K562 (cell line): ENCODE measurements around the gene GGA3. TPM values are rescaled to one million over a fixed set of nuclear protein-coding genes. Genes with fewer than 3 reads are reported as not detected.

Source experiments
- ATAC-seq: fragments of 200-7000 bp; cut with Tn5 transposase; 3 replicates; pipeline ENCODE4 v1.9.1; 2020; ENCODE audit warnings: moderate library complexity
- BruUV-seq: library from RNA; stranded (reverse); fragments of 400-500 nt; replicated peaks from 2 replicates; lab custom pipeline; 2021; lab: Mats Ljungman, UMichigan
- CTCF ChIA-PET: fragments of 300-600 bp; formaldehyde crosslinking; extraction: SDS; loops from one replicate; lab custom pipeline; 2021; ENCODE audit warnings: low intra/inter-chr PET ratio; lab: Yijun Ruan, JAX
- POLR2A ChIA-PET: fragments of 300-600, 350-650 bp; sonication (Branson Sonifier 250); formaldehyde crosslinking; extraction: SDS; loops from one replicate; lab custom pipeline; 2021; ENCODE audit warnings: antibody characterized with exemption, inconsistent platforms; lab: Yijun Ruan, JAX
- DNase-seq, 4 experiments: peaks; one replicate each; pipeline versions ENCODE4 v3.0.0 to v3.0.0-alpha.2; 2011 to 2018; ENCODE audit warnings: low spot score in 3 of 4, mixed read lengths in 3 of 4; ENCODE audit errors: extremely low read depth in 1 of 4
- FAIRE-seq: peaks from 2 replicates; lab custom pipeline; 2011; peaks lifted over from hg19 to GRCh38; lab: Jason Lieb, UNC
- H2AFZ ChIP-seq: 2 replicates; pipeline ENCODE4 v1.6.0; 2011; ENCODE audit warnings: low read depth, low read length, control low read depth, inconsistent platforms
- H3K27ac ChIP-seq: fragments of 200-600 bp; 3 replicates; pipeline ENCODE4 v1.8.0; 2011; ENCODE audit warnings: low read depth, mild to moderate bottlenecking, control low read depth, inconsistent platforms, low read length, moderate library complexity, mixed read lengths; ENCODE audit errors: extremely low read depth
- H3K27me3 ChIP-seq, 2 experiments: fragments of 300-600 bp in 1 of 2; 2 replicates in 1 of 2; 3 replicates in 1 of 2; pipeline versions ENCODE4 v1.6.0 to v1.8.0; 2011; ENCODE audit warnings: inconsistent platforms in 2 of 2, low read length in 2 of 2, mild to moderate bottlenecking in 1 of 2, mixed read lengths in 1 of 2, moderate library complexity in 1 of 2; ENCODE audit not compliant: control insufficient read depth in 2 of 2, insufficient read depth in 2 of 2
- H3K36me3 ChIP-seq: fragments of 300-600 bp; 3 replicates; pipeline ENCODE4 v1.8.0; 2011; ENCODE audit warnings: mild to moderate bottlenecking, low read length, inconsistent platforms; ENCODE audit not compliant: control insufficient read depth, insufficient read depth
- H3K4me1 ChIP-seq, 2 experiments: fragments of 200-600 bp in 1 of 2; replicated peaks in 1 of 2; 2 replicates in 1 of 2; 3 replicates in 1 of 2; pipeline versions ENCODE4 v1.5.1 to v1.8.0; 2011; ENCODE audit warnings: inconsistent platforms in 2 of 2, low read length in 2 of 2, mild to moderate bottlenecking in 1 of 2, mixed read lengths in 1 of 2, moderate library complexity in 1 of 2; ENCODE audit not compliant: control insufficient read depth in 2 of 2, insufficient read depth in 2 of 2
- H3K4me2 ChIP-seq: 2 replicates; pipeline ENCODE4 v1.6.1; 2011; ENCODE audit warnings: low read length, control low read depth, inconsistent platforms, mixed read lengths; ENCODE audit not compliant: insufficient read depth
- H3K4me3 ChIP-seq: fragments of 200-600 bp; sonication (generic), shearing (Covaris generic); 2 replicates; pipeline ENCODE4 v1.5.1; 2016; ENCODE audit warnings: control low read depth, inconsistent platforms
- H3K79me2 ChIP-seq: fragments of 200-600 bp; 3 replicates; pipeline ENCODE4 v1.8.0; 2011; ENCODE audit warnings: low read length, inconsistent platforms; ENCODE audit not compliant: control insufficient read depth, insufficient read depth
- H3K9ac ChIP-seq, 2 experiments: 2 replicates each; pipeline versions ENCODE4 v1.6.0 to v1.6.1; 2011; ENCODE audit warnings: low read depth in 2 of 2, low read length in 2 of 2, control low read depth in 1 of 2, inconsistent platforms in 1 of 2, mild to moderate bottlenecking in 1 of 2, mixed read lengths in 1 of 2; ENCODE audit not compliant: insufficient read depth in 1 of 2
- H3K9me1 ChIP-seq: one replicate; pipeline ENCODE4 v1.6.0; 2011; ENCODE audit warnings: inconsistent platforms, mild to moderate bottlenecking, low read length, moderate library complexity; ENCODE audit not compliant: control insufficient read depth, insufficient read depth
- H3K9me3 ChIP-seq: replicated peaks from 2 replicates; pipeline ENCODE4 v1.5.1; 2011; ENCODE audit warnings: low read depth, low read length, inconsistent platforms; ENCODE audit not compliant: control insufficient read depth, insufficient read depth
- H4K20me1 ChIP-seq: replicated peaks from 2 replicates; pipeline ENCODE4 v1.6.1; 2011; ENCODE audit warnings: low read length, inconsistent platforms, mixed read lengths; ENCODE audit not compliant: control insufficient read depth, insufficient read depth
- CREB1 ChIP-seq, 2 experiments: sonication (generic) in 1 of 2; formaldehyde crosslinking in 1 of 2; IDR thresholded peaks; 2 replicates each; pipeline versions ENCODE4 v1.6.1 to v1.8.0; 2012 to 2022; ENCODE audit warnings: inconsistent platforms in 1 of 2, mild to moderate bottlenecking in 1 of 2, missing genetic modification reagents in 1 of 2, moderate library complexity in 1 of 2
- DDX20 ChIP-seq: fragments of 450-650 bp; IDR thresholded peaks from 2 replicates; pipeline ENCODE4 v1.6.1; 2016; ENCODE audit warnings: missing genetic modification characterization, low read depth, mild to moderate bottlenecking, missing compliant biosample characterization, moderate library complexity
- DMBX1 ChIP-seq: fragments of 250-450 bp; sonication (Bioruptor Pico); IDR thresholded peaks from 2 replicates; pipeline ENCODE4 v1.8.0; 2022; ENCODE audit warnings: inconsistent platforms, mild to moderate bottlenecking, moderate library complexity, borderline replicate concordance
- SMAD3 ChIP-seq: fragments of 450-650 bp; formaldehyde crosslinking; conservative IDR thresholded peaks from 2 replicates; pipeline ENCODE4 v1.4.0; 2020; ENCODE audit warnings: mild to moderate bottlenecking
- SREBF2 ChIP-seq: sonication (generic); formaldehyde crosslinking; IDR thresholded peaks from 2 replicates; pipeline ENCODE4 v1.4.0; 2020; ENCODE audit warnings: mild to moderate bottlenecking, missing genetic modification reagents
- STAG1 ChIP-seq: sonication (generic); formaldehyde crosslinking; IDR thresholded peaks from 2 replicates; pipeline ENCODE4 v1.5.0; 2020; ENCODE audit warnings: missing genetic modification reagents, borderline replicate concordance
- TEAD1 ChIP-seq, 2 experiments: fragments of 450-650 bp in 1 of 2; sonication (generic) in 1 of 2; formaldehyde crosslinking; IDR thresholded peaks; 2 replicates each; pipeline versions ENCODE4 v1.4.0 to v1.8.0; 2020 to 2022; ENCODE audit warnings: mild to moderate bottlenecking in 2 of 2, missing genetic modification reagents in 1 of 2
- THRAP3 ChIP-seq: fragments of 450-650 bp; IDR thresholded peaks from 2 replicates; pipeline ENCODE4 v1.6.1; 2016; ENCODE audit warnings: mild to moderate bottlenecking, inconsistent platforms, borderline replicate concordance
- USF1 ChIP-seq: sonication (generic); formaldehyde crosslinking; IDR thresholded peaks from 2 replicates; pipeline ENCODE4 v1.9.0; 2022; ENCODE audit warnings: mild to moderate bottlenecking, missing genetic modification reagents
- ZNF124 ChIP-seq: sonication (generic); formaldehyde crosslinking; IDR thresholded peaks from 2 replicates; pipeline ENCODE4 v1.8.1; 2022; ENCODE audit warnings: missing genetic modification reagents
- ZNF316 ChIP-seq: fragments of 450-650 bp; IDR thresholded peaks from 2 replicates; pipeline ENCODE4 v1.6.1; 2016
- ZNF586 ChIP-seq: fragments of 450-650 bp; formaldehyde crosslinking; conservative IDR thresholded peaks from 2 replicates; pipeline ENCODE4 v1.4.0; 2020; ENCODE audit warnings: mild to moderate bottlenecking, moderate library complexity
- WGBS: fragments of 100-300 bp; shearing (Covaris generic); methylation state at CpG from one replicate; pipeline ENCODE4 v1.1.6; 2016; ENCODE audit warnings: low coverage, mixed read lengths; ENCODE audit not compliant: insufficient coverage; ENCODE audit errors: missing lambda C conversion rate; 5-methylcytosine and 5-hydroxymethylcytosine counted together
- in situ Hi-C: fragments of 300-500 bp; cut with MboI; formaldehyde crosslinking; loops from 4 replicates; pipeline ENCODE4 v1.15.0; 2018; ENCODE audit warnings: inconsistent platforms, mixed read lengths
- intact Hi-C: fragments of 100-400 bp; cut with micrococcal nuclease; formaldehyde crosslinking; loops from 2 replicates; pipeline ENCODE4 v1.14.2; 2022
- polyA plus RNA-seq, 8 experiments: library from polyadenylated mRNA; depleted of rRNA in 4 of 8; stranded (reverse) in 5 of 8; unstranded in 3 of 8; fragments of >200 nt; fragmentation: Nextera tagmentation in 2 of 8; fragmentation: Illumina TruSeq in 1 of 8; extraction: Ambion mirVana in 2 of 8; extraction: Trizol in 1 of 8; gene quantifications; 2 replicates each; pipeline versions ENCODE4 v1.2.1 to v1.2.3, GENCODE V29; 2011 to 2014; ENCODE audit warnings: inconsistent platforms in 1 of 8, missing spikeins in 1 of 8
- total RNA-seq, 7 experiments: library from RNA; depleted of rRNA in 6 of 7; stranded (reverse); fragments of >200 nt in 6 of 7; fragmentation: Illumina TruSeq in 2 of 7; extraction: Trizol in 2 of 7; gene quantifications; 2 replicates each; pipeline versions ENCODE4 v1.2.1 to v1.2.3, GENCODE V29; 2011 to 2021; ENCODE audit warnings: low replicate concordance in 1 of 7

The GGA3 gene
- total and polyA plus RNA-seq, 9 of the 15 experiments (the other 6 are each of a cell fraction or from before 2014, with no cell fraction given) = 5.7 to 64.9 (median 25.4) TPM

- no TSS peak for BruUV-seq
- WGBS = under 1% methylated on average over 51 of the region's 65 CpGs
- in situ Hi-C loops (no loop called here), intact Hi-C loops (loop anchor here (2.0 to 10.0 kb wide), 3 partner anchors 18 to 236 kb away; partner anchors contain the start of genes GRB2, LLGL2 and MIF4GD)
- no peaks in the 10 kb centered on the region for H4K20me1 ChIP-seq
- peak within 1 kb of the TSS; percentile 87 for H3K4me3 ChIP-seq
- ChIA-PET CTCF (interaction anchor here (1.2 to 2.0 kb wide), 4 partner anchors 115 to 461 kb away, joined by 3 to 23 read pairs (median 6); partner anchors contain the start of genes CASKIN2 and TSEN54), POLR2A (interaction anchor here (0.5 to 2.0 kb wide), 28 partner anchors 8 to 362 kb away, joined by 3 to 26 read pairs (median 3); partner anchors contain the start of genes GGA3, GRB2, MIF4GD and MRPS7)
- H3K9me1 ChIP-seq = no peaks in the 10 kb centered on the region
- peak within 1 kb of the TSS; percentile 94 for H2AFZ ChIP-seq
- H3K79me2 ChIP-seq = peaks cover 34% of the 10 kb centered on the region
- H3K27me3 ChIP-seq = no peaks in the 10 kb centered on the region
- peak within 1 kb of the TSS; percentile 93 for H3K4me2 ChIP-seq
- DNase-seq (peak; percentile 98 to 99 (median 98)), FAIRE-seq (peak; percentile 100), ATAC-seq (peak; percentile 99)
- peak within 1 kb of the TSS; percentile 86 to 100 for H3K9ac ChIP-seq
- peak within 1 kb of the TSS; percentile 89 for H3K27ac ChIP-seq
- H3K36me3 ChIP-seq = peaks cover 32% of the 10 kb centered on the region
- H3K4me1 ChIP-seq = peaks cover 2 to 16% of the 10 kb centered on the region in 2 experiments; a peak in 2 of 5 replicates
- H3K9me3 ChIP-seq = no peaks in the 10 kb centered on the region
- TF ChIP-seq ZNF316 = no peak
- no peak for TF ChIP-seq SMAD3 (CRISPR knock-in tag)
- TF ChIP-seq STAG1 (CRISPR knock-in tag) = no peak
- TF ChIP-seq DMBX1 (CRISPR knock-in tag) = no peak
- TF ChIP-seq TEAD1 (CRISPR knock-in tag; IDR thresholded peaks at IDR 0.05) = no peak
- peak; percentile 92 for TF ChIP-seq CREB1 (IDR thresholded peaks at IDR 0.05)
- peak; percentile 94 for TF ChIP-seq CREB1 (CRISPR knock-in tag; IDR thresholded peaks at IDR 0.05)
- TF ChIP-seq USF1 = 0 out of 2 replicates have a peak, but pooled peaks have one; percentile 6
- no peak for TF ChIP-seq ZNF124 (CRISPR knock-in tag)
- TF ChIP-seq ZNF586 (CRISPR knock-in tag) = no peak
- no peak for TF ChIP-seq SREBF2 (CRISPR knock-in tag)
- TF ChIP-seq THRAP3 = no peak
- TF ChIP-seq DDX20 (tag) = no peak
Measured at GRCh38 chr17:75289115-75289831, 27.9 kb upstream of the GGA3 start, which contains the start of gene SLC25A19. Gene SLC25A19, minus strand, starts transcription at chr17:75289433. Its CDS starts 2,669 bp downstream, at chr17:75286764.
